ENCODE data around the gene TNNC1.

The TNNC1 gene

GRCh38 chr3:52453496-52454249 is at the start of gene TNNC1:
Gene TNNC1, minus strand, starts transcription at chr3:52454041. Its CDS starts 26 bp downstream, at chr3:52454015.
- no peak for DNase-seq

GRCh38 chr3:52502808-52503350 is 49.0 kb upstream of the TNNC1 start:
- no peak for DNase-seq

GRCh38 chr3:52502001-52502400 is 48.2 kb upstream of the TNNC1 start:
- no peak for DNase-seq

- no peak for DNase-seq
These were observed 47.2 kb upstream of the TNNC1 start for GRCh38 chr3:52501046-52501445.

- DNase-seq = no peak
These were observed 44.6 kb upstream of the TNNC1 start for GRCh38 chr3:52498137-52499054.

GRCh38 chr3:52495777-52496602 is 42.1 kb upstream of the TNNC1 start:
- no peak for DNase-seq

GRCh38 chr3:52494886-52495495 is 41.1 kb upstream of the TNNC1 start, which contains the start of gene STAB1:
Gene STAB1, plus strand, starts transcription at chr3:52495338. Its CDS starts 76 bp downstream, at chr3:52495414.
- no peak for DNase-seq

GRCh38 chr3:52494445-52494844 is 40.6 kb upstream of the TNNC1 start:
- DNase-seq = no peak

GRCh38 chr3:52493232-52494017 is 39.6 kb upstream of the TNNC1 start:
- no peak for DNase-seq

- no peak for DNase-seq
These were observed 38.2 kb upstream of the TNNC1 start for GRCh38 chr3:52492059-52492458.

GRCh38 chr3:52490939-52491526 is 37.2 kb upstream of the TNNC1 start:
- DNase-seq = no peak

- DNase-seq = no peak
These were observed 36.4 kb upstream of the TNNC1 start for GRCh38 chr3:52490035-52490938.

- DNase-seq = no peak
These were observed 35.6 kb upstream of the TNNC1 start for GRCh38 chr3:52489453-52489852.

- DNase-seq = no peak
These were observed 34.9 kb upstream of the TNNC1 start for GRCh38 chr3:52488746-52489145.

- DNase-seq = no peak
These were observed 34.2 kb upstream of the TNNC1 start for GRCh38 chr3:52487788-52488691.

- DNase-seq = no peak
These were observed 33.4 kb upstream of the TNNC1 start for GRCh38 chr3:52487050-52487787.

- DNase-seq = no peak
These were observed 31.0 kb upstream of the TNNC1 start for GRCh38 chr3:52484680-52485461.
